Measurements from ENCODE around the gene RRAS.

The RRAS gene

DNA sequence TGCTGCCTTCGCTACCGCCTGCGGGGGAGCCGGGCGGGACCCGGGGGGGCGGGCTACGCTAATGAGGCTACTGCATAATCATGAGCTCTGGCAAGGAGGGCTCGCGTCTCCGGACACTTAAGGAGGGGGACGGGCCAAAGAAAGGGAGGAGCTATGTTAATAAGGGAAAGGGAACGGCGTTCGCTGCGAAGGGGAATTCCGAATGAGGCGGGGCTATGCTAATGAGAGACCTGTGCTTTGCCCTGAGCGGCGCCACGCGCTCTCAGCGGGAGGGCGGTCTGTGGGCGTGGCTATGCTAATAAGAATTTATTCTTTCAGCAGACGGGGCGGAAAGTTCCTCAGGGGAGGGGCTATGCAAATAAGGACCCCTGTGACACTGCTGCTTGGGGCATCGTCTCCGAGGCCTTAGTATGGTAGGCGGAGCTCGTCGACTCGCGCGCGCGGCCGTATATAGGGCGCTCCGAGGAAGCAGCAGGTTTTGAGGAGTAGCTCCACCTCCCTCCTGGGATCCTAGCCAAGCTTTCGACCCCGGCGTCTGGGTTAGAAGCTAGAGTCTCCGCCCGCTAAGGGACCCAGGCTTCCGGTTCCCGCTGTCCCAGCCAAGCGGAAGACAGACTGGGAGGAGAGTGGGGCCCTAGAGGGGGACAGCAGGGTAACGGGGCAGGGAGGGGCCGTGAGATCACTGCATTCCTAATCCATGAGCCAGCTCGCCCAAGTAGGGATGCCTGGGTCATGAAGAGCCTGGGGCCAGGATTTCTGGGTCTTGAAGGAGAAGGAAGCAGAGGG lies at the start of gene RRAS:
Gene RRAS, minus strand, starts transcription at position 31 of the 786 bp plus-strand sequence. CDS start 45 bp downstream, outside the sequence.
- DNase-seq: peak; percentile 98

DNA sequence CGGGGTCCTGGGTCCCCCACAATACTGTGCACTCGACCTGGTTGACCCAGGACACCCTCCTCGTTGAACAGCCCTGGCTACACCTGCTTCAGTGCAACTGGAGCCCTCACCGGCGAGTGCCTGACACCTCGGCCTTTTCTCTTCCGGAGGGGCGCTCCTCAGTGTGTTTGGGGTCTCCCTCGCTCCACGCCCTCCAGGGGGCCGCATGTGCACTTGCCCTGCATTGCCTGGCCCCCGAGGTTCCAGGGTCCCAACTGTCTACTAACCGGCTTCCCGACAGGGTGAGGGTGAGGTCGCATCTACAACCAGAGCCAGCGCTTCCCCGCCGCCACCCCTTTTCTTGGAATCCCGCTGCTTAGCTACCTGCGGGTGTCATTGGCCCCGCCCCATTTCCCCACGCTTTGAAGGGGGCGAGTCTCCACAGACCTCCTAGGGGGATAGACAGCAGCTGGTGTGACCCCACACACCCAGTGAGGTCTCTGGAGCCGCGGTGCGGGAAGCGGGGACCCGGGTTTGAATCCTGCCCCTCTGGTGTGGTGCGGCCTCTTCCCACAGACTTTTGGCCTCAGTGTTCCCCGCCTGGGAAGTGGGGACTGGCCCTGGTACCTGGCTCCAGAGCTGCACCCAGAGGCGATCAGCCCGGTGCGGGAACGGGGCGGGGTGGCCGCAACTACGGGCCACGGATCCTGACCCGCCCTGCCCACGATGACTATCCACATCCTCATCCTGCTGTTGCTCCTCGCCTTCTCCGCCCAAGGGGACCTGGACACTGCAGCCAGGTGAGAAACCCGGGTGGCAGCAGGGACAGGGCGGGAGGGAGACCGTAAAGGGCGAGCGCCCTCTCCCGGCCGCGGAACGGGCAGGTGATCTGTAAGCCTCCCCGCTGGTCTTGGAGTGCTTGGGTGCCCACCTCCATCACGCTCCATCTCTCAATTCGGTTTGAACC lies 49.5 kb upstream of the RRAS start, which contains the start of gene ADM5:
Gene ADM5, plus strand, starts transcription at position 462 of the 946 bp plus-strand sequence. Its CDS starts 244 bp downstream, at position 706.
- no peak for DNase-seq

DNA sequence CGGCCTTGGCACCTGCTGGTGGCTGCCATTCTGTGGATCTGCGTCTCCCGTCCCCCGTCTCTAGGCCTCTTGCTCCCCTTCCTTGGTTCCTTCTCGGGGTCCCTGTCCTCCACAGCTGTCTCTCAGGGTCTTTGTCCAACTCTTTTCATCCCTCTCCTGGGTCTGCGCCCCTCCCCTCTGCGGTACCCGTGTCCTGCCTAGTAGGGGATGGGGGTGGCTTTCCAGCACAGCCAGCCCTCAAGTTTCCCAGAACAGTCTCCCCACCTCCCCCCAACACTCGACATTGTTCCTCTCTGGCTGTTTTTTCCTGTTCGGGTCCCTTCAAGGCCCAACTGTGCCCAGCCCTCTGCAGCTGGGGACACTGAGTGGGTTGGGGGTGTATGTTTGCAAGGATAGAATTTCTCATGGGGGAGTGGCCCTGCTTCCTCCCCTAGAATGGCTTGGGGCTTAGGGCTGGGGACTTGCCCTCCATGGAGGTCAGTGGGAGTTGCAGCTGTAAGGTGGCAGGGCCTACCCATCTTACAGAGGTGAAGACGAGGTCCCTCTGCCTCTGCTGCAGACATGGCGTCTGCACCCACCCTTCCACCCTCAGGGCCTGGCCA lies 48.7 kb upstream of the RRAS start:
- no peak for DNase-seq

DNA sequence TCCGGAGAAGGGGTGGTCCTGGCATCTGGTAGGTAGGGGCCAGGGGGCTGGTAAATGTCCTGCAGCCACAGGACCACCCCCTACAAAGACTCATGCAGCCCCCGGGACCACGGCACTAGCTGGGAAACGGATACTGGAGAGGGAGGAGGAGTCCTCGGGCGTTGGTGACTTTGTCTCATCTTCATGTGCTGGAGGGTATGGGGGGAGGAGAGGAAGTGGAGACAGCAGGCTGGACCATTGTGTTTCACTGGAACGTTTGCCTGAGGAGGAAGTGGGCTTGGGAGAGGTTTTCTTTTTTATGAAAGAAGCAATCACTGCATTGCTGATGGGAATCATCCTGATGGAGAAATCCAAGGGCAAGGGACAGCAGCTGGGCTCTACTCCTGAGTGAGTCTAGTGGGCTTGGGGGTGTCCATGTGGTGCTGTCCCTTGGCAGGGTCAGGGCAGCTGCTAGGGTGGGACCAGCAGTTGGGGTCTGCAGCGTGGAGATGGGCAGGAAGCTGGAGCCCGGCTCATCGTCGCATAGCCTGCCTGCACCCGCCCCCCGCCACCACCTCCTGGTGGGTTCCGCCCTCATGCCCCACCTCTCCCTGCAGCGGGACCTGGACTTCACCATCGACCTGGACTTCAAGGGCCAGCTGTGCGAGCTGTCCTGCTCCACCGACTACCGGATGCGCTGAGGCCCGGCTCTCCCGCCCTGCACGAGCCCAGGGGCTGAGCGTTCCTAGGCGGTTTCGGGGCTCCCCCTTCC lies 47.8 kb upstream of the RRAS start:
- no peak for DNase-seq

DNA sequence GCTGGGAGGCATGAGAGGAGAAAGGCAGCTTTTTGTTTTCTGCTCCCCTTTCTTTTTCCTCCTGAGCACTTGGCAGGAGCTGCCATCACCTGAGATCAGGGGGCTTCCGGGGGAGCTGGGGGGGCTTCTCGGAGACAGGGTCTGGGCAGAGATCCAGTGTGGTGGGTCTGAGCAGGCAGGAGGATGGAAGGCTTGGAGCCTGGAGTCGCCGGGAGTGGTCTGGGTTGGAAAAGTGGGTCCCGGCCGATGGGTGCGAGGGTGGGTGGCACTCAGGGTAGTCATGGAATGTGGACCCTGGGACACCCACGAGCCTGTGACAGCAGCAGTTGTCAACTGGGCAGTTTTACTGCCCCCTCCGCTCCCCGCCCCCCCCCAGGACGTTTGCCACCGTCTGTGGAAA lies 47.2 kb upstream of the RRAS start:
- DNase-seq: no peak

DNA sequence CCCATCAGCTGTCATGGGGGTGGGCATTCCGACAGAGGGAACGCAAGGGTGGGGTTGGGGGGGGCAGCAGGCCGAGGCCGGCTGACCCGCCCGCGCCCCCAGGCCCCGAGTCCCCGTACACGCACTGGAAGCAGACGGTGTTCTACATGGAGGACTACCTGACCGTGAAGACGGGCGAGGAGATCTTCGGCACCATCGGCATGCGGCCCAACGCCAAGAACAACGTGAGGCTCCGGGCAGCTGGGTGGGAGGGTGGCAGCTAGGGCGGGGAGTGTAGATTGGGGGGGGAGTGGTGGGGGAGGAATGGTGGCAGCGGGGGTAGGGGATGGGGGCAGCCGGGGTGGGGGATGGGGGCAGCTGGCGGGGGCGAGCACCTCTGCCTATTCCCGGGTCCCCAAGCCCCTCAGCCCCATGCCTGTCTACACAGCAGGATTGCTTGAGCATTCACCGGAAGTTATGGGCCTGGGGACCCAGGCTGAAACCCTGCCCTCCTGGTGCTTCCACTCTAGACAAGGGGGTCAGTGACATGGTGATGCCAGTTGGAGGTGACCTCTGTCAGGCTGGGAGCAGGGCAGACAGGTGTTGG lies 46.7 kb upstream of the RRAS start:
- no peak for DNase-seq

DNA sequence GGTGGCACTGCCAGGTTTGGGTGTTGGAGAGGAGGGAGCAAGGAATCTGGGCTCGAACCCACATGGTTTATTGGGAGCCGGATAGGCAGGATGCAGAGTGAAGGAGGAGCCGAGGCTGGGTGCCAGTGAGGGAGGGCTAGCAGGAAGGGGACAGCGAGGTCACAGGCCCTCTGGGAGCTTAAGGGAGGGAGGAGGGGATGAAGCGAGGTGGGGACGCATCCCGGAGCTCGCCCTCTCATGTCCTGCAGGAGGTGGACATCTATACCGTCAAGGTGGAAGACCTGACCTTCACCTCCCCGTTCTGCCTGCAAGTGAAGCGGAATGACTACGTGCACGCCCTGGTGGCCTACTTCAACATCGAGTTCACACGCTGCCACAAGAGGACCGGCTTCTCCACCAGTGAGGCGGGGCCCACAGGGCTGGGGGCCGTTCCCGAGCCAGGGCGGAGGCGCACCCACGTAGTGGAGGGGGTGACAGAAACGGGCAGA lies 45.9 kb upstream of the RRAS start:
- no peak for DNase-seq

DNA sequence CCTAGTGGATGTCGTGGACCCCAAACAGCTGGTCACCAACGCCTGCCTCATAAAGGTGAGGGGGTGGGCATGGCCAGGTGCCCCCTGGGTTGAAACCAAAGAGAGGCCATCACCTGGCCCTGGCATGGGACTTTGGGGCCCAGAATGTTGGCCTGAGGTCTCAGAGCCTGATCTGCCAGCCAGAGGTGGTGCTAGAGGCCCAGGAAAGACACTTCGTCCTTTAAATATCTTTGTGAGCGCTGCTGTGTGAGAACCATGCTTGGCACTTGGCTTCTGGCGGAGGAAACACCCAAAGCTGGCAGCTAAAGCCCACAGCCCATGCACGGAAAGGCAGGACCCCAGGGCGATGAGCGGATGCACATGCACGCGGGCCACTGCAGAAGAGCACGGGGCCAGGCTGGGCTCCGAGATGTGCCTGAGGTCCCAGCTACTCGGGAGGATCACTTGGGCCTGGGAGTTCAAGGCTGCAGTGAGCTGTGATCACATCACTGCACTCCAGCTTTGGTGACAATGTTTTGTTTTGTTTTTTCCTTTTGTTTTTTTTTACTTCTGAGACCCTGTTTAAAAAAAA lies 45.1 kb upstream of the RRAS start:
- DNase-seq: no peak

DNA sequence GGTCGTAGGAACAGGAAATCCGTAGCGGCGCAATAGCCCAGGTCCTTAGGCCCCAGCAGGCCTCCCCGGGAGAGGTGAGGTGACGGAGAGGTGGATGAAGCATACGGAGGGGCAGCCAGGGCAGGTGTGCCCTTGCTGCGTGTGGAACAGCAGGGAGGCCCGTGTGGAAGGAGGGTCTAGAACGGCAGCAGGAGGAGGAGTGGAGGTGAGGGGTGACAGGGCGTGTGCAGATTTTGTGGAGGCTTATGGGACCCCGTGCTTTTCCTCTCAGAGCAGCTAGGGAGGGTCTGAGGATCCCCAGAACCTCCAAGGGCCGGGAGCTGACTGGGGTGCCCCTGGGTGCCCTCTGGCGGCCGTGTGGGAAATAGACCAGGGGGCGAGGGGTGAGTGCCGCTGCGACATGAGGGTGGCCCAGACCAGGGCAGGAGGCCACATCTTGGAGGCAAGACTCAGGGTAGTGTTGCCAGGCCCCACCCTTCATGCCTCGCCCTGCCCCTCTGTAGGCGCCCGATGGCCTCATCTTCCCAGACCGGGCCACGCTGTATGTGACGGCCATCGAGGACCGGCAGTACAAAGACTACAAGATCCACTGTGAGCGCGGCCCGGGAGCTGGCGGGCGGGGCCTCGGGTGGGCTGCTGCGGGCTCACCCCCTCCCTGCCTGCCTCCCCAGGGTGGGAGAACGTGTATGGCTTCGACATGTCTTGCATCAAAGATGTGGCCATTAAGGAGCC lies 44.5 kb upstream of the RRAS start:
- no peak for DNase-seq

DNA sequence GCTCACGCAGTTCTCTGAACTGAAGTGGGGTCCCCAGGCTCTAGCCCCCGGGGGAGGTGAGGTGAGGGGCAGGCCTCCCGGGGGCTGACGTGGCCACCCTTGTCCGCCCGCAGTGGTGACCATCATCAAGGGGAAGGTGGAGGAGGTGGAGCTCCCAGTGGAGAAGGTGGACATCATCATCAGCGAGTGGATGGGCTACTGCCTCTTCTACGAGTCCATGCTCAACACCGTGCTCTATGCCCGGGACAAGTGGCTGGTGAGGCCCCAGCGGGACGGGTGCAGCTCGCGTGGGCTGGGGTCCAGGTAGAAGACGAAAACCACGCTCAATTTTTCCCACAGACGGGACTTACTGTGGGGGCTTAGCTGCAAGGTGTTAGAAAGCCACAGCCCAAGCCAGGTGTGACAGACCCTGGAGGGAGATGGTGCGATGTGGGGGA lies 43.9 kb upstream of the RRAS start:
- no peak for DNase-seq

DNA sequence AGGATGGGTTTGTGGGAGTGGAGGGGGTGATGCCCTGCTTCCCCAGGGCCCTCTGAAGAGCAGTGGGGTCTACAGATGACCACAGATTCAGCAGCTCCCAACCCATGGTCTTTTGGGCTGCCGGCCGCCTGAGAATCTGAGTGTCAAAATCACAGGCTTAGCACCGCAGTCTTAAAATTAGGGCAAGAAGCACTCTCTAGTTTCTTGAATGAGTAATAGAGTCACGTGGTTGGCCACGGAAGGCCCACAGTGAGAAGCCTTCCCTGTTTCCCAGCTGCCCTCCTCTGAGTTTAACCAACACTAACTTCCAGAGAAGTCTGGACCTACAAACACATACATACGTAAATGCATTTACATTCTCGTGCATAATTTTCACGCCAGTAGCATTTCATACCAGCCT lies 42.3 kb upstream of the RRAS start:
- no peak for DNase-seq

DNA sequence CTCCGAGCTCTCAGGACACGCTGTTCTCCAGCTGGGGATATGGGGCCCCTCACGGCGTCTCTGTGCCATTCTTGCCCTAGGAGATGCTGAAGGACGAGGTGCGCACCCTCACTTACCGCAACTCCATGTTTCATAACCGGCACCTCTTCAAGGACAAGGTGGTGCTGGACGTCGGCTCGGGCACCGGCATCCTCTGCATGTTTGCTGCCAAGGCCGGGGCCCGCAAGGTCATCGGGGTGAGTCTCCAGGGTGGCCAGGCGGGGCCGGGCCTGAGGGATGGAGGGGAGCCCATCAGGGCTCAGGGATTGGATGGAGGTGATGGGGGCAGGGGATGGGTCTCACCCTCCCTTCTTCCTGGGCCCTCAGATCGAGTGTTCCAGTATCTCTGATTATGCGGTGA lies 41.9 kb upstream of the RRAS start:
- DNase-seq: no peak

DNA sequence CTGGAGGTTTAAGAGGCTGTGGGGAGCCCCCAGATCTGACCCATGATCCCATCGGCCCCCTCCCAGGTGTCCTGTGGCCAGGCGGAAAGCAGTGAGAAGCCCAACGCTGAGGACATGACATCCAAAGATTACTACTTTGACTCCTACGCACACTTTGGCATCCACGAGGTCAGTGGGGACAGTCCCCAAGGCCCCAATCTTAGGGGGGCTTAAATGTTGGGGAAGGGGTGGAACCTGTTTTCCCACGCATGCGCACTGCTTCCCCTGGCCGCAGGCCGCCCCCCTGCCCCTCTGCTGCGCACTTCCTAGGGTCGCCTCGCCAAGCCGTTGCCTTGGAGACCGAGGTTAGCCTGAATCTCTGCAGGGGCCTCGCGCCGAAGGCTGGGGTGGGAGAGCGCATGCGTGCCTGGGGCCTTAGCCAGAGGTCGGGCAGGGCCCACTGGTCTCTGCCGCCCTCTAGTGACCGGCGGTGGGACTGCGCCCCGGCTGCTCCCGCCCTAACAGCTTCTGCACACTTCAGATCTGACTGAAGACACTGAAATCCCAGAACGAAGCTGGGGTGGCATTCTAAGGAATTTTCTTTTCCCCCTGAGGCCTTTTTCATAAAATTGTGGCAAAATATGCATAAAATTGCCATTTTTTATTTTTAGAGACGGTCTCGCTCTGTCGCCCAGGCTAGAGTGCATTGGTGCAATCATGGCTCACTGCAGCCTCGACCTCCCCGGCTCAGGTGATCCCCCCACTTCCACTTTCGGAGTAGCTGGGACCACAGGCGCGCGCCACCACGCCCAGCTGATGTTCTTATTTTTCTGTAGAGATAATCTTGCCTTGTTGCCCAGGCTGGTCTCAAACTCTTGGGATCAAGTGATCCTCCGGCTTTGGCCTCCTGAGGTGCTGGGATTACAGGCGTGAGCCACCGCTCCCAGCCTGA lies 40.7 kb upstream of the RRAS start:
- no peak for DNase-seq

DNA sequence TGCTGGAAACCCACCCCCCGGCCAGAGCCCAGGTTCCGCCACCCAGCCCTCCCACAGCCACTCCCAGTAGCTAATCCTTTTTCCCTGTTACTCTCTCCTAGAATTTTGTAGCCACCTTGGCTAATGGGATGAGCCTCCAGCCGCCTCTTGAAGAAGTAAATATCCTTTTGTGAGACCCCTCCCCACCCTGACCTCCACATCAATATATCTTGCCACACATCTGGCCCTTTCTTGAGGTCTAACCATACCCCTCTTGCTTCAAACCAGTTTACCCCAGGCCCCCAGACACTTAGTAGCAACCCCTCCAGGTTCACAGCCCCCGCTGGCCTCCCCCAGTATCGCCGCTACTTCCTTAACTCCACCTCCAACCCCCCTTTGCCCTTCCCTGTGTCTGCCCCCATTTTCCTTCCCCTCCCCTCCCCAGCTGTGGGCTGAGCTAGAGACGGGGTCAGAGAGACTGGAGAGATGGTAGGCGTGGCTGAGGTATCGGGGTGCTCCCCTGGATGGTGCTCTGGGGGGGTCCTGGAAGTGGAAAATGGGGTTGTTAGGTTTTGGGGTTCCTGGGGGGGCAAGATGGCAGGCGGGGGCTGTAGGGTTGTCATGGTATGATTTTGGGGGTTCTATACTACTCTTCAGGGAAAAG lies 39.9 kb upstream of the RRAS start:
- DNase-seq: no peak

DNA sequence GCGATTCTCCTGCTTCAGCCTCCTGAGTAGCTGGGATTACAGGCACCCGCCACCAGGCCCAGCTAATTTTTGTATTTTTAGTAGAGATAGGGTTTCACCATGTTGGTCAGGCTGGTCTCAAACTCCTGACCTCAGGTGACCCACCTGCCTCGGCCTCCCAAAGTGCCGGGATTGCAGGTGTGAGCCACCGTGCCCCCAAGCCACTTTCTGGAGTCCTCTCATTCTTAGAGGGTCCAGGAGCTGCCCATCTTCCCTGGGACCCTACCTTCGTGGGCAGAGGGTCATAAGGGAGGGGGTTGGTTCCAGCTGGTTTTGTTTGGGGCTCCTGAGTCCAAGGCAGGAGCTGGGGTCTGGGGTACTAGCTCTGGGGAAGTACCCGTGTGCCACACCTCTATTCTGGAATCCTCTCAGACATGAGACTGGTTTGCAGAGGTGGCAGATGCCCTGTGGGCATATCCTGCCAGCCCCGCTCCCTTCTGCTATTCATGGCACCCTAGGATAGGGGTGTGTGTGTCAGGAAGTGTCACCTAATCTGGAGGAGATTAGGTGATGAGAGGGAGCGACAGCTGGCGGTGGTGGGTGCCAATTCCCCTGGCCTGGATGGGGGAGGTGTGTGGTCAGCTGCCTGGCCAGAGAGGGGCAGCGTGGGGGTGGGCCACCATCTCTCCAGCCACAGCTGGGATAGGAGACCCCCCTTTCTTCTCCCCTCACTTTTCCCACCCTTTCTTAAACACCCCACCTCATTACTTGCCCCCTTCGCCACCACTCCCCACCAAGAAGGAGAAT lies 39.2 kb upstream of the RRAS start:
- no peak for DNase-seq

DNA sequence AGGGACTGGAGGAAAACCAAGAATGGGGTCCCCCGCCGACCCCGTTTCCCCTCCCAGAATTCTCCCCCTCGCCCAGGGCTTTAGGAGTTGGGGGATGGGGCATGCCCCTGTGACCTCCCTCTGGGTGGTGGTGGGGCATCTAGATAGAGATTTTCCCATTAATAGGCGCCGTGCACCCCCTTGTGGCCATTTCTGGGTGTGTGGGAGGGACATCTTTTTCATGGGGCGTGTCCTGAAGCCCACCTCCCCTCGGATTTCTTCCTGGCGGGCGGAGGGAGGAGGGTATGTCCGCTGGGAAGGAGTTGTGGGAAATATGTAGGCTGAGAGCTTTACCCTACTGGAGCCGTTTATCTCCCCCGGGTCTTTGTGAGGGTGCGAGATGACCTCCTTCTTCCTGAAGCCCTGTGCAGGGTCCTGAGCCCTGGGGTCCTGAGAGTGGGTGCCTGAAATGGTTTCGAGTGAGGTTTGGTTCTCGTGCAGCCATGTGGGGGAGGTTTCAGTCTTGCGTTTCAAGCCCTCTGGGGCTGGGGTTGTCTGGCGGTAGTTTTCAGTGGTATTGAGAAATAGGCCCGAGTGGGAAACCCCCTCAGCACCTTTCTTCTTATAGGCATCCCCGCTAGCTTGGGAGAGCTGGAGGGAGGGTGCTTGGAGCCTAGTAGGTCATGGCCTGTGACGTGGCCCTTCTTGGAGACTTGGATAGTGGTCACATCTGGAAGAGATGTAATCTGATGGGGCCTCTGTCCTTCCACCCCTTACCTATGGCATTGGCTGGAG lies 38.1 kb upstream of the RRAS start:
- no peak for DNase-seq

DNA sequence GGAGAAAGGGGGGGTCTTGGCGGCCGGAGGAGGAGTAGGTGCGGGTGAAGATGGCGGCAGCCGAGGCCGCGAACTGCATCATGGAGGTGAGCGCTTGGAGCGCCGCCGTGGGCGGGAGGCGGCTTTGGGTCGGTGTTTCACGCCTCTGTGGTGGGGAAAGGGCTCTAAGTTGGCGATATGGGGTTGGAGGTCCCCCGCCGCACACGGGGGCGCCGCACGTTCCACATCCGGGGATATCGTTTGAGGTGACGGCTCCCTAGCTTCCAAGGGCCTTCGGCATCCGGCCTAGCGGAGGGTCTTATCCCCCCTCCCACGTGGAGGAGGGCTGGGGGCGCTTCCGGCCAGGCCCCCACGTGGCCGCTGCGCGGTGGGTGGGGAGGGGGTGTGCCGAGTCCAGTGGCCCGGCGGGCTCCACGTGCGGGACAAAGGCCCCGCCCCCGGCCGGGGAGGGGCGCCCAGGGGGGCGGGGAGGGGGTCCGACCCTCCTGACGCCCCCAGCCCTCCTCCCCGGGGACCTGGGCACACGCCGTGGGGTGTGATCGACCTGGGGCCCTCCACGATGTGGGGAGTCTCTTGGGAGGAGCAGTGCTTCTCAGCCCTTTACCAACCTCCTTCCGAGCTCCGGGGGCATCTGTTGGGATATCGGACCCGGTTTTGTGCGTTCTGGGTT lies 37.4 kb upstream of the RRAS start, which contains the start of gene PRMT1:
Gene PRMT1, plus strand, starts transcription at position 41 of the 670 bp plus-strand sequence. Its CDS starts 10 bp downstream, at position 51.
- no peak for DNase-seq

Measured in SIG-M5 (cell line).